HG02970 (cell line): ENCODE data around the gene MGST2.

Source experiments
- ATAC-seq: cut with Tn5 transposase; IDR thresholded peaks from one replicate; pipeline ENCODE4 v1.9.1; 2021; ENCODE audit warnings: mild to moderate bottlenecking, moderate library complexity, moderate number of reproducible peaks; ENCODE audit not compliant: unreplicated experiment, low FRiP score

The MGST2 gene

GRCh38 chr4:139735381-139736273 lies 70.0 kb downstream of the MGST2 start:
- no peak for ATAC-seq

DNA sequence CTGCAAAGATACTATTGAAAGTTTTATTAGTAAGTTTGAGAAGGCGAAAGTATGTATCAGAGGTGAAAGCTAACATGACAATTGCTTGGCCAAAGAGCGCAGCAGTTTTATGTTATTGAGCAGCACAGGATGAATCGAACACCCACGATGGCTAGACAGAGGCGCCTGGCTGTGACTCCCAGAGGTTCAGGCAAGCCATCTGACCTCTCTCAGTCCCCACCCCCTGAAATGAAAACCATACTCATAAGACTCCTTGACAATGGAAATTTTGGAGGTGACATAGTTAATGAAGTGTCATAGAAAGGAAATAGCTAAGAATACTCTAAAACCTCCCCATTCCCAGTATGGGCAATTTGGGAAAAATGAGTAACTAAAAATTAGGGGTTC lies 70.6 kb downstream of the MGST2 start:
- ATAC-seq, result no peak

DNA sequence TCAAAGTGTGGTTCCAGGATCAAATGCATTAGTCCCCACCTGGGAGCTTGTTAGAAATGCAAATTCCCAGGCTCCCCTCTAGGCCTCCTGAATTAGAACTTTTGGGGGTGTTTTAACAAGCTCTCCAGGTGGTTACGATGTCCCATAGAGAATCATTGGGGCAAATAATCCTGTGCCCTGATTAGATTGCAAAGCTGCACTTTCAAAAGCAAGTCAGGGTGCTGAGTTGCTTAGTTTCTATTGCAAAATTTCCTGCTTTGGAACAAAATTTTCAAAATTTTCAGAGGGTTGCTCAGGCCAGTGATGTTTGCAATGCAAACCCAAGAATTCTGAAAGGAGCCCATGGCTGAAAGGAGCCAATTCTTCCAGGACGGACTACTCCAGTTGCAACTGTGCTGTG lies 71.0 kb downstream of the MGST2 start:
- ATAC-seq, result no peak

- ATAC-seq, result no peak
Measured at GRCh38 chr4:139738846-139739613, 73.4 kb downstream of the MGST2 start.

GRCh38 chr4:139740121-139740520 lies 74.5 kb downstream of the MGST2 start:
- no peak for ATAC-seq

DNA sequence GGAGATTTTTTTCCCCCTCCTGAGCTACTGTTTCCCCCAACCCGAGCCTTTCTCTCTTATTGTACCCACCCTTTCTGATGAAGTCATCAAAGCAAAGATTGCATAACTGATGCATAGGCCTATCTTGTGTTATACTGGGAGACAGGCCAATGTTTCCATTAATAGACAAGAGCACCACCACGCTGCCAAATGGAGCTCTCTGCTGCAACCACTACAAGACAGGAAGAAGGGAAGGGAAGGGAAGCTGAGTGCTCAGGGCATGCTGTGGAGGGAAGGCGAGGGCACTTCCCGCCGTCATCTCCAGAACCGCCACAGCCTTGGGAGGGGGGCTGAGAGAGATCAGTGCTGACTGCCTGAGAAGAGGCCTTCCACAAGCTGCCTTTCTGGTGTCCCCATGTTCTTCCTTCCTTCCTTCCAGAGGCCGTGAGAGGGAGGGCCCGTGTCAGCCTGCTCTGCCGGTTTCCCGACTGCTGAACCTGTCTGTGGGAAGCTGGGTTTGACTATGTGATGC lies 75.0 kb downstream of the MGST2 start:
- ATAC-seq, result no peak

DNA sequence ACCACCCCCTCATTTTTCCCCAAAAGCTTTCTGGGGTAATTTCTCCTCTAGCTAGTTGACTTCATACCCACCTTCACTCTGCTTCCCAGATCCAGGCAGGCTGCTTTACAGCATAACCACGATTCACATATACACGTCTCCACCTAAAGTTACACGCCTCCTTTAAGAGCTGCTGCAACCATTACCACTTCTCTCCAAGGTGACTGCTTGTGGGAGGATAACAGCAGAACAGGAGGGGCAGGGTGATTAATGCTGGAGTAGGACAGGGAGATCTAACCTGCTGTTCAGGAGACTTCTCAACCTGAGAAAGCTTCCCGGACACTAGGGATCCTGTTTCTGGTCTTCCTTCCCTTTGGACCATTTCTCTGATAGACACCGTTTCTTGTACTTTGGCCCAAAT lies 77.4 kb downstream of the MGST2 start:
- ATAC-seq, result no peak

GRCh38 chr4:139744232-139744631 lies 78.6 kb downstream of the MGST2 start:
- ATAC-seq, result no peak

DNA sequence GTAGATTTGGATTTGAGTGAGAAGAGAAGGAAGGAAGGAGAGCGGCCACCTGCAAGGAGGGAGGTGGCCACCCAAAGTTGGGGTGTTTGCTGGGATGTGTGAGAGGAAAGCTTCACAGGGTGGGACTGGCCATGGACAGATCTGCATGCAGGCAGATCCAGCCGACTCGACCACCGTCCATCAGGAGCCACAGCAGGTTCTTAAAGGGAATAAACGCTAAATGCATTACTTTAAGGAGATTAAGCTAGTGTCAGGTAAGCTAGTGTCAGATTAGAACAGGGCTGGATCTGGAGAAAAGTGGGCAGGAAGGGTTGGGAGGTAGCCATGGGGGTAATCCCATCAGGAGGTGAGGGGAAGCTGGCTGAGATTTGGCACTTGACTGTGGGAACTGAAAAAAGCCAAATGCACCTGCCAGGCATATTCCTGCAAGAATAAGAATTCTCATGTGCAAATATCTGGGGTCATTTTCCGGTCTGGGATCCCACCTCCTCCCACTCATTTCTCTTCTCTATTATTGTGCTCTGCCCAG lies 79.6 kb downstream of the MGST2 start:
- ATAC-seq, result no peak

- ATAC-seq, result no peak
Measured at GRCh38 chr4:139746431-139747171, 81.0 kb downstream of the MGST2 start.

GRCh38 chr4:139749338-139749737 lies 83.7 kb downstream of the MGST2 start:
- ATAC-seq, result no peak

- no peak for ATAC-seq
Measured at GRCh38 chr4:139749835-139750498, 84.3 kb downstream of the MGST2 start.

GRCh38 chr4:139753686-139754085 lies 88.1 kb downstream of the MGST2 start:
- no peak for ATAC-seq
